Caco-2 (cell line): ENCODE measurements around the gene ADPRS. TPM values are rescaled to one million over a fixed set of nuclear protein-coding genes. Genes with fewer than 3 reads are reported as not detected.

Experiments used
- BruUV-seq: library from RNA; stranded (reverse); fragments of 400-500 nt; replicated peaks from 2 replicates; lab custom pipeline; 2021; lab: Mats Ljungman, UMichigan
- CTCF ChIA-PET: fragments of 300-600 bp; sonication (Branson Sonifier 250); formaldehyde crosslinking; loops from one replicate; lab custom pipeline; 2022; ENCODE audit warnings: antibody characterized with exemption; lab: Charles Lee
- POLR2A ChIA-PET: fragments of 300-600 bp; sonication (Branson Sonifier 250); formaldehyde crosslinking; loops from one replicate; lab custom pipeline; 2022; ENCODE audit warnings: antibody characterized with exemption; lab: Charles Lee
- DNase-seq, 2 experiments: peaks; one replicate each; pipeline versions ENCODE4 v3.0.0 to v3.0.0-alpha.2; 2020 to 2022
- H3K27me3 ChIP-seq: replicated peaks from 2 replicates; pipeline ENCODE4 v1.6.0; 2011; ENCODE audit warnings: low read length; ENCODE audit not compliant: control insufficient read depth, insufficient read depth
- H3K36me3 ChIP-seq: 2 replicates; pipeline ENCODE4 v1.5.1; 2011; ENCODE audit warnings: low read length; ENCODE audit not compliant: control insufficient read depth, insufficient read depth
- H3K4me1 ChIP-seq: fragments of 250-450 bp; sonication (Bioruptor Pico); 2 replicates; pipeline ENCODE4 v1.5.1; 2020; ENCODE audit warnings: mild to moderate bottlenecking
- H3K4me3 ChIP-seq: 2 replicates; pipeline ENCODE4 v1.5.1; 2011; ENCODE audit warnings: low read depth, mild to moderate bottlenecking, control low read depth, low read length
- H3K9me3 ChIP-seq: fragments of 250-450 bp; sonication (Bioruptor Pico); 2 replicates; pipeline ENCODE4 v1.5.1; 2020; ENCODE audit warnings: mild to moderate bottlenecking, moderate library complexity
- H3K27ac Mint-ChIP-seq: one replicate; pipeline ENCODE4 v1.8.0; 2022; ENCODE audit warnings: mixed read lengths; ENCODE audit not compliant: unreplicated experiment
- H3K27me3 Mint-ChIP-seq: one replicate; pipeline ENCODE4 v1.8.0; 2022; ENCODE audit warnings: mixed read lengths; ENCODE audit not compliant: insufficient read depth, unreplicated experiment
- H3K36me3 Mint-ChIP-seq: one replicate; pipeline ENCODE4 v1.8.0; 2022; ENCODE audit warnings: mild to moderate bottlenecking, mixed read lengths; ENCODE audit not compliant: insufficient read depth, unreplicated experiment
- H3K4me1 Mint-ChIP-seq: one replicate; pipeline ENCODE4 v1.8.0; 2022; ENCODE audit warnings: low read depth, mixed read lengths; ENCODE audit not compliant: unreplicated experiment
- H3K4me3 Mint-ChIP-seq: one replicate; pipeline ENCODE4 v1.8.0; 2022; ENCODE audit warnings: mild to moderate bottlenecking, moderate library complexity, mixed read lengths; ENCODE audit not compliant: unreplicated experiment
- H3K9me3 Mint-ChIP-seq: one replicate; pipeline ENCODE4 v1.8.0; 2022; ENCODE audit warnings: mixed read lengths; ENCODE audit not compliant: unreplicated experiment
- intact Hi-C: fragments of 100-400 bp; cut with micrococcal nuclease; formaldehyde crosslinking; loops from one replicate; pipeline ENCODE4 v1.10.0; 2022; ENCODE audit not compliant: unreplicated experiment
- total RNA-seq: library from RNA; stranded (reverse); gene quantifications from 2 replicates; pipeline ENCODE4 v1.2.3, GENCODE V29; 2022
- TF ChIP-seq, protein P1 (sequence below), 2 experiments: fragments of 200-600 bp in 1 of 2; IDR thresholded peaks; 1 replicate in 1 of 2; 2 replicates in 1 of 2; pipeline versions ENCODE4 v1.5.1 to v1.8.0; 2011 to 2022; ENCODE audit warnings: antibody characterized with exemption in 1 of 2, control low read depth in 1 of 2, inconsistent platforms in 1 of 2, low read depth in 1 of 2, low read length in 1 of 2, mild to moderate bottlenecking in 1 of 2, moderate library complexity in 1 of 2; ENCODE audit not compliant: insufficient read depth in 1 of 2, severe bottlenecking in 1 of 2, unreplicated experiment in 1 of 2

Gene ADPRS
- total RNA-seq, 1 experiment from 2014 or later, result 19.3 TPM

DNA sequence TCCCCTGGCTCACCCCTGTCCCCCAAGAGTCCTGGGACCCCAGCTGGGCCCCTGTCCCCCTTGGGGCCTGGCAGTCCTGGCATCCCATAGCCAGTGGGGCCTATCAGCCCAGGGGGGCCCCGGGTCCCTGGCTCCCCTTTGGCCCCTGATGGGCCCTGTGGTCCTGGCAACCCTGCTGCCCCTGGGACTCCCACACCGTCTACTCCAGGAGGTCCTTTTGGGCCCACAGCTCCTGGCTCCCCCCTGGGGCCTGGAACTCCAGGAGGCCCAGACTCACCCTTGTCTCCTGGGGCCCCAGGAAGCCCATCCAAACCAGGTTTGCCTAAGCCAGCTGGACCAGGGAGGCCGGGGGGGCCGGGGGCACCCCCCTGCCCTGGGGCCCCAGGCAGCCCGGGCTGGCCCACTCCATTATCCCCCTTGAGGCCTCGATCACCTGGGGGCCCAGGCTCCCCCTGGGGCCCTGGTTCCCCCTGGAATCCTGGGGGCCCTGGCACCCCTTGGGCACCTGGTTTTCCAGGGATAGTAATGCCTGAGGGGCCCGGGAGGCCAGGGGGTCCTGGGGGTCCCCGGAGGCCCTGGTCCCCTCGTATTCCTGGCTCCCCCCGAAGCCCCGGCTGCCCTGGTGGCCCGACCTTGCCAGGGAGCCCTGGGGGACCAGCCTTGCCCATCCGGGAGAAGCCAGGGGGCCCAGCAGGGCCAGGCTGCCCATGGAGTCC, 10.1 kb downstream of the ADPRS start:
- no peaks in the 10 kb centered on the region for H3K36me3 Mint-ChIP-seq
- no peak for DNase-seq
- CTCF ChIA-PET, result interaction anchor here (0.7 kb wide), 1 partner anchor 35 kb away, joined by 3 read pairs; no protein-coding TSS in a partner anchor
- TF ChIP-seq, protein P1, sequence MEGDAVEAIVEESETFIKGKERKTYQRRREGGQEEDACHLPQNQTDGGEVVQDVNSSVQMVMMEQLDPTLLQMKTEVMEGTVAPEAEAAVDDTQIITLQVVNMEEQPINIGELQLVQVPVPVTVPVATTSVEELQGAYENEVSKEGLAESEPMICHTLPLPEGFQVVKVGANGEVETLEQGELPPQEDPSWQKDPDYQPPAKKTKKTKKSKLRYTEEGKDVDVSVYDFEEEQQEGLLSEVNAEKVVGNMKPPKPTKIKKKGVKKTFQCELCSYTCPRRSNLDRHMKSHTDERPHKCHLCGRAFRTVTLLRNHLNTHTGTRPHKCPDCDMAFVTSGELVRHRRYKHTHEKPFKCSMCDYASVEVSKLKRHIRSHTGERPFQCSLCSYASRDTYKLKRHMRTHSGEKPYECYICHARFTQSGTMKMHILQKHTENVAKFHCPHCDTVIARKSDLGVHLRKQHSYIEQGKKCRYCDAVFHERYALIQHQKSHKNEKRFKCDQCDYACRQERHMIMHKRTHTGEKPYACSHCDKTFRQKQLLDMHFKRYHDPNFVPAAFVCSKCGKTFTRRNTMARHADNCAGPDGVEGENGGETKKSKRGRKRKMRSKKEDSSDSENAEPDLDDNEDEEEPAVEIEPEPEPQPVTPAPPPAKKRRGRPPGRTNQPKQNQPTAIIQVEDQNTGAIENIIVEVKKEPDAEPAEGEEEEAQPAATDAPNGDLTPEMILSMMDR (IDR thresholded peaks at IDR 0.05; ENCODE audit: insufficient read depth in 1 of 2, low read depth in 1 of 2, low read length in 1 of 2, severe bottlenecking in 1 of 2, unreplicated experiment in 1 of 2), result no peak
- H3K36me3 ChIP-seq, result no peaks in the 10 kb centered on the region
- POLR2A ChIA-PET, result no interaction called here
- H3K27me3 ChIP-seq, result no peaks in the 10 kb centered on the region
- H3K4me1 Mint-ChIP-seq, result no peaks in the 10 kb centered on the region
- BruUV-seq, result no TSS peak
- H3K9me3 ChIP-seq, result no peaks in the 10 kb centered on the region
- H3K27me3 Mint-ChIP-seq, result no peaks in the 10 kb centered on the region
- intact Hi-C loops, result loop anchor here (1.0 to 5.0 kb wide), 4 partner anchors 35 to 322 kb away; partner anchors contain the start of gene TRAPPC3
- H3K27ac Mint-ChIP-seq, result no peak overlapping the region
- H3K9me3 Mint-ChIP-seq, result no peaks in the 10 kb centered on the region
- H3K4me1 ChIP-seq, result no peaks in the 10 kb centered on the region
- H3K4me3 ChIP-seq, result no peak overlapping the region
- H3K4me3 Mint-ChIP-seq, result no peak overlapping the region

DNA sequence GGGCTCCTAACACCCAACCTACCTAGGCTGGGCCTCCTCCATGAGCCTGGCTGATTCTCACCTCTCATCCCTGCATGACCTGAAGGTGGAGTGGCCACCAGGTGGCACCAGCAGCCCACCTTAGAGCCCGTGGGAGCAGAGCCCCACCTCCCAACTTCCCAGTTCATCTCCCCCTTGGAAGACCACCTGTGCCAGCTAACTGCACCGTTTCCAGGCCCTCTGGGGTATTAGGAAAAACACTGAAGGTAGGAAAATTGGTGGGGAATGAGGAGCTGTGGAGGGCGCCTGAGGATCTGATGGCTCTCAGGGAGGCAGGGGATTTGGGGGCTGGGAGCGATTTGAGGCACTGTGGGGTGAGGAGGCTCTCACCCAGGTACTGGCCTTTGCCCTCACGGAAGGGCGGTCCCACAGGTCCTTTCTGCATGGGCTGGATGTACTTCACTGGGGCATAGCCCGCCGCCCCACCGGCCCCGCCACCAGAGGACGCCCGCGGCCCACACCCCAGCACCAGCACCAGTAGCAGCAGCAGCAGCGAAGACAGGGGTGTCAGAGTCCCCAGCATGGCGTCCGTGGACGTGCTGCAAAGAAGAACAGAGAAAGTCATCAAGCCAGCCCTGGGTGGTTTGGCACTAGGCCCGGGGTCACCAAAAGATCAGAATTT, 11.1 kb downstream of the ADPRS start:
- Histone ChIP-seq H3K9me3 (no peaks in the 10 kb centered on the region), H3K4me1 (no peaks in the 10 kb centered on the region), H3K36me3 (no peaks in the 10 kb centered on the region), H3K27me3 (no peaks in the 10 kb centered on the region), H3K4me3 (no peak overlapping the region)
- ChIA-PET CTCF (interaction anchor here (1.3 kb wide), 1 partner anchor 35 kb away, joined by 3 read pairs; no protein-coding TSS in a partner anchor), POLR2A (no interaction called here)
- TF ChIP-seq, protein P1 (IDR thresholded peaks at IDR 0.05; ENCODE audit: insufficient read depth in 1 of 2, low read depth in 1 of 2, low read length in 1 of 2, severe bottlenecking in 1 of 2, unreplicated experiment in 1 of 2), result peak; percentile 78 to 79
- Mint-ChIP-seq H3K4me3 (no peak overlapping the region), H3K27me3 (no peaks in the 10 kb centered on the region), H3K4me1 (no peaks in the 10 kb centered on the region), H3K27ac (no peak overlapping the region), H3K36me3 (no peaks in the 10 kb centered on the region), H3K9me3 (no peaks in the 10 kb centered on the region)
- DNase-seq, result peak; percentile 73 to 78
- intact Hi-C loops, result loop anchor here (1.0 to 5.0 kb wide), 4 partner anchors 34 to 321 kb away; partner anchors contain the start of gene TRAPPC3
- BruUV-seq, result no TSS peak

DNA sequence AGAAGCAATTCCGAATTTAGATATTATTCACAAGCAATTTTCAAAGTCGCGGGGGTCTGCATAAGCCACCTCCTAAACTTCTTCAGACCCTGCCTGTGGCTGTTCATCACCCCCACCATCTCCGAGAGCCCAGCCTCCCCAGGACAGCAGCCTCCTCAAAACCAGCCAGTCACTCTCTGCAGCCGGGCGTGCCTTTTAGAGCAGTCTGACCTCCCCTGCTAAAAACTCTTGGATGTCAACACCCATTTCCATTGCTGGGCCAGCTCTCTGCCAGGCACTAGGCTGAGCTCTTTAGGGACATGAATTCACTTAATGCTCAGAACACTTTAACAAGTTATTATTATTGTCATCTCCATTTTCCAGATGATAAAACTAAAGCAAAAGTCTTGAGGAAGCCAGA, 11.7 kb downstream of the ADPRS start:
- no peak overlapping the region for H3K27ac Mint-ChIP-seq
- intact Hi-C loops, result no loop called here
- H3K36me3 Mint-ChIP-seq, result no peaks in the 10 kb centered on the region
- no peaks in the 10 kb centered on the region for H3K4me1 Mint-ChIP-seq
- H3K36me3 ChIP-seq, result no peaks in the 10 kb centered on the region
- no peaks in the 10 kb centered on the region for H3K27me3 Mint-ChIP-seq
- H3K4me3 ChIP-seq, result no peak overlapping the region
- BruUV-seq, result no TSS peak
- CTCF ChIA-PET, result interaction anchor here (1.3 kb wide), 1 partner anchor 34 kb away, joined by 3 read pairs; no protein-coding TSS in a partner anchor
- H3K9me3 Mint-ChIP-seq, result no peaks in the 10 kb centered on the region
- no peak for DNase-seq
- H3K4me3 Mint-ChIP-seq, result no peak overlapping the region
- POLR2A ChIA-PET, result no interaction called here
- TF ChIP-seq, protein P1 (IDR thresholded peaks at IDR 0.05; ENCODE audit: insufficient read depth in 1 of 2, low read depth in 1 of 2, low read length in 1 of 2, severe bottlenecking in 1 of 2, unreplicated experiment in 1 of 2), result no peak
- no peaks in the 10 kb centered on the region for H3K27me3 ChIP-seq
- no peaks in the 10 kb centered on the region for H3K9me3 ChIP-seq
- H3K4me1 ChIP-seq, result no peaks in the 10 kb centered on the region
